Middle frontal gyrus (tissue), 1 donor: Measurements from ENCODE around the gene SRSF5.
"Not testable (repeated sequence)": the region's sequence is repeated elsewhere in the genome, so short reads cannot be mapped to it uniquely, and the experiment has no call there.

Experiments used
- DNase-seq: peaks from one replicate; pipeline ENCODE4 v3.0.0-alpha.2; 2015; ENCODE audit warnings: low spot score; ENCODE audit errors: extremely low spot score

Gene SRSF5

GRCh38 chr14:69807192-69807591 lies 40.2 kb downstream of the SRSF5 start:
- no peak for DNase-seq

GRCh38 chr14:69808919-69809808 lies 42.2 kb downstream of the SRSF5 start:
- no peak for DNase-seq

- no peak for DNase-seq
Observed at GRCh38 chr14:69811227-69811867, 44.4 kb downstream of the SRSF5 start.

GRCh38 chr14:69811868-69812252 lies 44.9 kb downstream of the SRSF5 start:
- DNase-seq: no peak

- DNase-seq: no peak
Observed at GRCh38 chr14:69812711-69813110, 45.8 kb downstream of the SRSF5 start.

- DNase-seq: not testable (repeated sequence)
Observed at GRCh38 chr14:69813346-69813745, 46.4 kb downstream of the SRSF5 start.

- no peak for DNase-seq
Observed at GRCh38 chr14:69814397-69814796, 47.5 kb downstream of the SRSF5 start.

- no peak for DNase-seq
Observed at GRCh38 chr14:69815556-69815955, 48.6 kb downstream of the SRSF5 start.

GRCh38 chr14:69816216-69816615 lies 49.3 kb downstream of the SRSF5 start:
- DNase-seq: no peak

GRCh38 chr14:69818758-69819191 lies 51.8 kb downstream of the SRSF5 start:
- DNase-seq: peak; percentile 68

- DNase-seq: no peak
Observed at GRCh38 chr14:69819607-69820006, 52.7 kb downstream of the SRSF5 start.

GRCh38 chr14:69820991-69821390 lies 54.0 kb downstream of the SRSF5 start:
- no peak for DNase-seq
